ENCODE results near the gene THSD7A. TPM values are rescaled to one million over a fixed set of nuclear protein-coding genes. Genes with fewer than 3 reads are reported as not detected.

Gene THSD7A
- total RNA-seq, 1 donor from 2014 or later = 0.35 TPM

DNA sequence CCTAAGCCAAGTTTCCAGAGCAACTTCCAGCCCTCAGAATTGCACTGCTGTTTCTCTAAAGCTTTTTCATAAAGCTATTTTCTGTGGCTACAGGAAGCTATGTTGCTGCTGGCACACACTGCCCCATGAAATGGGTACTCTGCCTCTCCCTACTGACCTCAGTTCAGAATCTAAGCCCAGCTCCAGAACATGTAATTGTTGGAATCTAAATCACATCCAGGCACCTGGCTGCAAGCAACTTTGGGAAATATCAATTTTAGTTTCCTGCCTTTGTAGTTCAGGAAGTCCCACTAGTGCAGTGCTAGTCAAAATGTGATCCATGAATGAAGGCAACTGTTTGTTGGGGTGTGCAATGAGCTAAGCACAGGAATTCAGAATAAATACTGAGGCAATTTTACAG, 226.2 kb downstream of the THSD7A start:
- H3K27ac Mint-ChIP-seq (ENCODE audit: unreplicated experiment) = no peak overlapping the region
- H3K27me3 Mint-ChIP-seq (ENCODE audit: low read depth) = peaks cover 2% of the 10 kb centered on the region
- TF ChIP-seq, protein P1, sequence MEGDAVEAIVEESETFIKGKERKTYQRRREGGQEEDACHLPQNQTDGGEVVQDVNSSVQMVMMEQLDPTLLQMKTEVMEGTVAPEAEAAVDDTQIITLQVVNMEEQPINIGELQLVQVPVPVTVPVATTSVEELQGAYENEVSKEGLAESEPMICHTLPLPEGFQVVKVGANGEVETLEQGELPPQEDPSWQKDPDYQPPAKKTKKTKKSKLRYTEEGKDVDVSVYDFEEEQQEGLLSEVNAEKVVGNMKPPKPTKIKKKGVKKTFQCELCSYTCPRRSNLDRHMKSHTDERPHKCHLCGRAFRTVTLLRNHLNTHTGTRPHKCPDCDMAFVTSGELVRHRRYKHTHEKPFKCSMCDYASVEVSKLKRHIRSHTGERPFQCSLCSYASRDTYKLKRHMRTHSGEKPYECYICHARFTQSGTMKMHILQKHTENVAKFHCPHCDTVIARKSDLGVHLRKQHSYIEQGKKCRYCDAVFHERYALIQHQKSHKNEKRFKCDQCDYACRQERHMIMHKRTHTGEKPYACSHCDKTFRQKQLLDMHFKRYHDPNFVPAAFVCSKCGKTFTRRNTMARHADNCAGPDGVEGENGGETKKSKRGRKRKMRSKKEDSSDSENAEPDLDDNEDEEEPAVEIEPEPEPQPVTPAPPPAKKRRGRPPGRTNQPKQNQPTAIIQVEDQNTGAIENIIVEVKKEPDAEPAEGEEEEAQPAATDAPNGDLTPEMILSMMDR (IDR thresholded peaks at IDR 0.05) = no peak
- no peak overlapping the region for H3K4me3 Mint-ChIP-seq (ENCODE audit: unreplicated experiment)
- no peaks in the 10 kb centered on the region for H3K36me3 Mint-ChIP-seq (ENCODE audit: low read depth)
- H3K9me3 Mint-ChIP-seq (ENCODE audit: low read depth) = peaks cover 10% of the 10 kb centered on the region
- peaks cover 11% of the 10 kb centered on the region for H3K4me1 Mint-ChIP-seq (ENCODE audit: low read depth)
- DNase-seq (ENCODE audit: low spot score) = no peak

DNA sequence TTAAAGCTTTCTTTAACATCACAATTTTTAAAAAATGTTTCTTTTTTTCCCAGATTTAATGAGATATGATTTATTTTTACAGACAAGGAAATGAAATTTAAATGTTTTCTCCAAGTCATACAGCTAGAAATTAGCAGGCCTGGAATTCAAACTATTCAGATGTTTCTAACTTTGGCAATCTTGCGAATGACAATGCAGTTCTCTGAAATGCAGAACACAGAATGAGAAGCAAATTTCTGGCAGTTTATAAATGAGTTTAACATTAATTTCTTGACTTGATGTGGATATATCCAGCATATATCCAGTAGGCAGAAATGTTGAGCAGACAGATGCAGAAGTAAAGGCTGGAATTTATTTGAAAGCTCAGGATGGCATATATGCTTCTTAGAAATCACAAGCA, 227.5 kb downstream of the THSD7A start:
- Mint-ChIP-seq H3K27ac (ENCODE audit: unreplicated experiment) (no peak overlapping the region), H3K9me3 (ENCODE audit: low read depth) (peaks cover 10% of the 10 kb centered on the region), H3K4me1 (ENCODE audit: low read depth) (peaks cover 11% of the 10 kb centered on the region), H3K27me3 (ENCODE audit: low read depth) (no peaks in the 10 kb centered on the region), H3K36me3 (ENCODE audit: low read depth) (no peaks in the 10 kb centered on the region), H3K4me3 (ENCODE audit: unreplicated experiment) (no peak overlapping the region)
- TF ChIP-seq, protein P1 (IDR thresholded peaks at IDR 0.05) = no peak
- DNase-seq (ENCODE audit: low spot score) = no peak

DNA sequence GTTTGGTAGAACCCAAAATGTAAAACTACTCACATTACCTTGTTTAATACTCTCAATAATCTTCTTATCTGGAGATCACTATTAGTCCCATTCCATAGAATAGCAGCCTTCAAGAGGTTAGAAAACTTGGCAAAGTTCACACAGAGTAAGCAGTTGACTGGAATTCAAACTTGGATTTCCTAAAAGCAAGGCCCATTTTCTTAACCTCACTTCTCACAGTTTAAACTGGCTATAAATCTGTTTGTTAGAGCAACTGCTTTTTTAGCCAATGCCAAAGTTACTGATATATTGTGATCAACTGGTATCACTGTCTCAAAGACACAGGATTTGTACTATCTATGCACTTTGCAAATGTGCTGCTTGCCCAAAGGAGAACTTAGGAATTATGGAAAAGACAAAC, 230.2 kb downstream of the THSD7A start:
- H3K4me1 Mint-ChIP-seq (ENCODE audit: low read depth) = peaks cover 11% of the 10 kb centered on the region

DNA sequence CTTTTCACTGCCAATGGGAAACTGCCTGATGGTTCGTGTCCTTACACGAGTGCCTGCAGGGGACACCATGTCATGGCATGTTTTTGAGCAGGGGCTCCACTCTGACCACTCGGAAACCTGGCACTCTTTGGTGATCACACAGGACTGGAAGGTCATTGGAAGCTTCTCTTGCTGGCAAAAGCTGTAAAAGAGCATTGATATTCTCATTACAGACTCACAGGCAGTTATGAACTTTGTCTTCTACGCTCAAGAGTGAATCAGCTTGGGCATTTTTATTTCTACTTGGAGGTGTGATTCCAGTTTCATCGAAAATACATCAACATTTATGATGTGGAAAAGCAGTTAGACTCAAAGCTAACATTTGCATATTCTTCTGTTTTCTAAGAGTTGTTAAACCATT, 238.7 kb downstream of the THSD7A start:
- H3K9me3 Mint-ChIP-seq (ENCODE audit: low read depth) = peaks cover 10% of the 10 kb centered on the region
- no peak for DNase-seq (ENCODE audit: low spot score)
- H3K36me3 Mint-ChIP-seq (ENCODE audit: low read depth) = no peaks in the 10 kb centered on the region
- H3K27ac Mint-ChIP-seq (ENCODE audit: unreplicated experiment) = no peak overlapping the region
- TF ChIP-seq, protein P1 (IDR thresholded peaks at IDR 0.05) = no peak
- no peak overlapping the region for H3K4me3 Mint-ChIP-seq (ENCODE audit: unreplicated experiment)
- no peaks in the 10 kb centered on the region for H3K4me1 Mint-ChIP-seq (ENCODE audit: low read depth)
- no peaks in the 10 kb centered on the region for H3K27me3 Mint-ChIP-seq (ENCODE audit: low read depth)

More for the DNA sequence above, 230.2 kb downstream of the THSD7A start:
- DNase-seq (ENCODE audit: low spot score) = no peak
- Mint-ChIP-seq H3K27ac (ENCODE audit: unreplicated experiment) (no peak overlapping the region), H3K4me3 (ENCODE audit: unreplicated experiment) (no peak overlapping the region), H3K36me3 (ENCODE audit: low read depth) (no peaks in the 10 kb centered on the region), H3K27me3 (ENCODE audit: low read depth) (no peaks in the 10 kb centered on the region), H3K9me3 (ENCODE audit: low read depth) (peaks cover 14% of the 10 kb centered on the region)
- TF ChIP-seq, protein P1 (IDR thresholded peaks at IDR 0.05) = no peak

DNA sequence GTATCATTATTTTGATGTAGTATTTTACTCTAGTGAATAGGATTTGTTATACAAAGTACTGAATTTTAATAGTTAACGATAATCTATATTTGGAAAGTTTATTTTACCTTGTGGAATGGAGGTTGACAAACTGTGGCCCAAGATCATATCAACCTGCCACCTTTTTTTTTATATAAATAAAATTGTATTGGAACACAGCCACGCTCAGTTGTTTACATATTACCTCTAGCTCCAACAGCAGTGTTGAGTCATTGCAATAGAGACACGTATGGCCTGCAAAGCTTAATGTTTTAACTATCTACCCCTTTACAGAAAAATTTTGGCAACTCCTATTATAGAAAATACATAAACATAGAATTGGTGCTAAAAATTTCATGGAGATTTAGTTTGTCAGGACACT, 239.3 kb downstream of the THSD7A start:
- DNase-seq (ENCODE audit: low spot score) = no peak
- no peaks in the 10 kb centered on the region for H3K27me3 Mint-ChIP-seq (ENCODE audit: low read depth)
- H3K4me1 Mint-ChIP-seq (ENCODE audit: low read depth) = no peaks in the 10 kb centered on the region
- no peak overlapping the region for H3K4me3 Mint-ChIP-seq (ENCODE audit: unreplicated experiment)
- peaks cover 6% of the 10 kb centered on the region for H3K9me3 Mint-ChIP-seq (ENCODE audit: low read depth)
- no peaks in the 10 kb centered on the region for H3K36me3 Mint-ChIP-seq (ENCODE audit: low read depth)
- no peak overlapping the region for H3K27ac Mint-ChIP-seq (ENCODE audit: unreplicated experiment)
- TF ChIP-seq, protein P1 (IDR thresholded peaks at IDR 0.05) = no peak

Data from chondrocyte (in vitro differentiated cells).